ENCODE results near the gene DDX55.

The DDX55 gene

GRCh38 chr12:123608182-123608581 lies 6.3 kb downstream of the DDX55 start:
- DNase-seq (ENCODE audit: low spot score) = no peak

- DNase-seq (ENCODE audit: low spot score) = no peak
These were observed 12.2 kb downstream of the DDX55 start for GRCh38 chr12:123614110-123614509.

- peak; percentile 37 for DNase-seq (ENCODE audit: low spot score)
These were observed 12.6 kb downstream of the DDX55 start for GRCh38 chr12:123614531-123614930.

- DNase-seq (ENCODE audit: low spot score) = no peak
These were observed 15.2 kb downstream of the DDX55 start for GRCh38 chr12:123617144-123617543.

- DNase-seq (ENCODE audit: low spot score) = no peak
These were observed 15.7 kb downstream of the DDX55 start for GRCh38 chr12:123617580-123617979.

- DNase-seq (ENCODE audit: low spot score) = no peak
These were observed 19.2 kb downstream of the DDX55 start for GRCh38 chr12:123621101-123621500.

GRCh38 chr12:123621619-123622530 lies 20.0 kb downstream of the DDX55 start:
- DNase-seq (ENCODE audit: low spot score) = peak; percentile 78

GRCh38 chr12:123633379-123634141 lies 31.7 kb downstream of the DDX55 start, which contains the start of the genes EIF2B1 and GTF2H3:
Gene EIF2B1, minus strand, starts transcription at chr12:123633686. Its CDS starts 129 bp downstream, at chr12:123633557.
Gene GTF2H3, plus strand, starts transcription at chr12:123633829. Its CDS starts 31 bp downstream, at chr12:123633860.
- peak; percentile 98 for DNase-seq (ENCODE audit: low spot score)

GRCh38 chr12:123634142-123634561 lies 32.3 kb downstream of the DDX55 start:
- peak; percentile 19 for DNase-seq (ENCODE audit: low spot score)

- no peak for DNase-seq (ENCODE audit: low spot score)
These were observed 42.0 kb downstream of the DDX55 start for GRCh38 chr12:123643911-123644310.

GRCh38 chr12:123645380-123645779 lies 43.5 kb downstream of the DDX55 start:
- no peak for DNase-seq (ENCODE audit: low spot score)

GRCh38 chr12:123645878-123646277 lies 44.0 kb downstream of the DDX55 start:
- no peak for DNase-seq (ENCODE audit: low spot score)

GRCh38 chr12:123648401-123648800 lies 46.5 kb downstream of the DDX55 start:
- no peak for DNase-seq (ENCODE audit: low spot score)

- no peak for DNase-seq (ENCODE audit: low spot score)
These were observed 52.3 kb downstream of the DDX55 start for GRCh38 chr12:123654129-123654701.

- no peak for DNase-seq (ENCODE audit: low spot score)
These were observed 53.5 kb downstream of the DDX55 start for GRCh38 chr12:123655420-123655819.

GRCh38 chr12:123656392-123656791 lies 54.5 kb downstream of the DDX55 start:
- DNase-seq (ENCODE audit: low spot score) = no peak

- no peak for DNase-seq (ENCODE audit: low spot score)
These were observed 55.3 kb downstream of the DDX55 start for GRCh38 chr12:123657211-123657610.

GRCh38 chr12:123659996-123660727 lies 58.3 kb downstream of the DDX55 start:
- peak; percentile 86 for DNase-seq (ENCODE audit: low spot score)

GRCh38 chr12:123667771-123668170 lies 65.9 kb downstream of the DDX55 start:
- DNase-seq (ENCODE audit: low spot score) = no peak

Measured in RKO (cell line).